ENCODE measurements around the gene DGKH. TPM values are rescaled to one million over a fixed set of nuclear protein-coding genes. Genes with fewer than 3 reads are reported as not detected.
"Not testable (repeated sequence)": the region's sequence is repeated elsewhere in the genome, so short reads cannot be mapped to it uniquely, and the experiment has no call there.

Gene DGKH
- polyA plus RNA-seq, 1 donor from 2014 or later: 0.03 TPM

GRCh38 chr13:42071179-42071578 is 22.7 kb downstream of the DGKH start:
- not testable (repeated sequence) for H3K4me1 Mint-ChIP-seq, H3K36me3 Mint-ChIP-seq, H3K27ac Mint-ChIP-seq, H3K9me3 Mint-ChIP-seq, H3K4me3 Mint-ChIP-seq, H3K27me3 Mint-ChIP-seq

- H3K36me3 Mint-ChIP-seq: no peaks in the 10 kb centered on the region
These were observed 23.4 kb downstream of the DGKH start for GRCh38 chr13:42071672-42072419.

GRCh38 chr13:42073683-42074082 is 25.2 kb downstream of the DGKH start:
- Mint-ChIP-seq H3K4me3 (no peak overlapping the region), H3K4me1 (no peaks in the 10 kb centered on the region), H3K27me3 (no peaks in the 10 kb centered on the region), H3K9me3 (no peaks in the 10 kb centered on the region), H3K27ac (no peak overlapping the region), H3K36me3 (no peaks in the 10 kb centered on the region)

More at GRCh38 chr13:42071672-42072419, 23.4 kb downstream of the DGKH start:
- H3K9me3 Mint-ChIP-seq: no peaks in the 10 kb centered on the region
- H3K4me3 Mint-ChIP-seq: no peak overlapping the region
- no peaks in the 10 kb centered on the region for H3K4me1 Mint-ChIP-seq
- no peak overlapping the region for H3K27ac Mint-ChIP-seq
- H3K27me3 Mint-ChIP-seq: no peaks in the 10 kb centered on the region

- Mint-ChIP-seq H3K27ac (no peak overlapping the region), H3K27me3 (no peaks in the 10 kb centered on the region), H3K4me3 (no peak overlapping the region), H3K4me1 (no peaks in the 10 kb centered on the region), H3K9me3 (no peaks in the 10 kb centered on the region), H3K36me3 (no peaks in the 10 kb centered on the region)
These were observed 27.1 kb downstream of the DGKH start for GRCh38 chr13:42075517-42075916.

- Mint-ChIP-seq H3K4me3 (no peak overlapping the region), H3K27me3 (no peaks in the 10 kb centered on the region), H3K9me3 (no peaks in the 10 kb centered on the region), H3K27ac (no peak overlapping the region), H3K4me1 (no peaks in the 10 kb centered on the region), H3K36me3 (no peaks in the 10 kb centered on the region)
These were observed 27.9 kb downstream of the DGKH start for GRCh38 chr13:42076309-42076713.

- peaks cover 0 to 2% (median 0%) of the 10 kb centered on the region in 3 donors for H3K9me3 Mint-ChIP-seq
- H3K27me3 Mint-ChIP-seq: no peaks in the 10 kb centered on the region
- no peak overlapping the region for H3K27ac Mint-ChIP-seq
These were observed 29.8 kb downstream of the DGKH start for GRCh38 chr13:42078128-42078808.

GRCh38 chr13:42083138-42083770 is 34.8 kb downstream of the DGKH start:
- Mint-ChIP-seq H3K9me3 (peaks cover 0 to 10% (median 6%) of the 10 kb centered on the region in 3 donors), H3K4me1 (peaks cover 0 to 5% (median 2%) of the 10 kb centered on the region in 3 donors), H3K27me3 (no peaks in the 10 kb centered on the region), H3K27ac (no peak overlapping the region), H3K4me3 (peak overlapping the region; percentile 10 to 85 (median 66)), H3K36me3 (peaks cover 2% of the 10 kb centered on the region)

More at GRCh38 chr13:42078128-42078808, 29.8 kb downstream of the DGKH start:
- Mint-ChIP-seq H3K4me1 (peaks cover 0 to 5% (median 2%) of the 10 kb centered on the region in 3 donors), H3K4me3 (no peak overlapping the region), H3K36me3 (no peaks in the 10 kb centered on the region)

GRCh38 chr13:42084722-42085121 is 36.3 kb downstream of the DGKH start:
- H3K9me3 Mint-ChIP-seq: peaks cover 0 to 10% (median 6%) of the 10 kb centered on the region in 3 donors
- no peak overlapping the region for H3K4me3 Mint-ChIP-seq
- H3K36me3 Mint-ChIP-seq: peaks cover 2% of the 10 kb centered on the region
- H3K4me1 Mint-ChIP-seq: peaks cover 0 to 5% (median 2%) of the 10 kb centered on the region in 3 donors
- no peak overlapping the region for H3K27ac Mint-ChIP-seq
- no peaks in the 10 kb centered on the region for H3K27me3 Mint-ChIP-seq

GRCh38 chr13:42086582-42086981 is 38.1 kb downstream of the DGKH start:
- peaks cover 2% of the 10 kb centered on the region for H3K36me3 Mint-ChIP-seq
- H3K27ac Mint-ChIP-seq: no peak overlapping the region
- peaks cover 0 to 10% (median 6%) of the 10 kb centered on the region in 3 donors for H3K9me3 Mint-ChIP-seq
- no peaks in the 10 kb centered on the region for H3K27me3 Mint-ChIP-seq
- peaks cover 0 to 5% (median 2%) of the 10 kb centered on the region in 3 donors for H3K4me1 Mint-ChIP-seq
- H3K4me3 Mint-ChIP-seq: no peak overlapping the region

GRCh38 chr13:42094516-42095040 is 46.1 kb downstream of the DGKH start:
- Mint-ChIP-seq H3K27ac (no peak overlapping the region), H3K9me3 (no peaks in the 10 kb centered on the region), H3K4me1 (no peaks in the 10 kb centered on the region), H3K36me3 (no peaks in the 10 kb centered on the region), H3K4me3 (no peak overlapping the region), H3K27me3 (no peaks in the 10 kb centered on the region)

- H3K36me3 Mint-ChIP-seq, H3K27ac Mint-ChIP-seq, H3K9me3 Mint-ChIP-seq, H3K4me1 Mint-ChIP-seq, H3K4me3 Mint-ChIP-seq, H3K27me3 Mint-ChIP-seq: not testable (repeated sequence)
These were observed 47.8 kb downstream of the DGKH start for GRCh38 chr13:42096222-42096621.

- H3K9me3 Mint-ChIP-seq: peaks cover 0 to 2% (median 0%) of the 10 kb centered on the region in 3 donors
- H3K27me3 Mint-ChIP-seq: no peaks in the 10 kb centered on the region
- H3K4me3 Mint-ChIP-seq: no peak overlapping the region
- no peak overlapping the region for H3K27ac Mint-ChIP-seq
- no peaks in the 10 kb centered on the region for H3K36me3 Mint-ChIP-seq
- H3K4me1 Mint-ChIP-seq: peaks cover 0 to 2% (median 0%) of the 10 kb centered on the region in 3 donors
These were observed 51.7 kb downstream of the DGKH start for GRCh38 chr13:42099962-42100675.

- H3K4me3 Mint-ChIP-seq: no peak overlapping the region
- peaks cover 0 to 2% (median 0%) of the 10 kb centered on the region in 3 donors for H3K4me1 Mint-ChIP-seq
- no peaks in the 10 kb centered on the region for H3K27me3 Mint-ChIP-seq
- peaks cover 0 to 2% (median 0%) of the 10 kb centered on the region in 3 donors for H3K9me3 Mint-ChIP-seq
- H3K36me3 Mint-ChIP-seq: no peaks in the 10 kb centered on the region
- no peak overlapping the region for H3K27ac Mint-ChIP-seq
These were observed 52.5 kb downstream of the DGKH start for GRCh38 chr13:42100960-42101359.

- Mint-ChIP-seq H3K36me3 (peaks cover under 1% of the 10 kb centered on the region), H3K9me3 (peaks cover 0 to 2% (median 0%) of the 10 kb centered on the region in 3 donors), H3K4me1 (peaks cover 0 to 2% (median 0%) of the 10 kb centered on the region in 3 donors), H3K27me3 (no peaks in the 10 kb centered on the region), H3K4me3 (no peak overlapping the region), H3K27ac (no peak overlapping the region)
These were observed 53.6 kb downstream of the DGKH start for GRCh38 chr13:42101821-42102585.
